Heart right ventricle (tissue), 16 donors: ENCODE measurements around the gene ERN1. TPM values are rescaled to one million over a fixed set of nuclear protein-coding genes. Genes with fewer than 3 reads are reported as not detected.

ENCODE experiments used
- ATAC-seq, 8 donors: fragments of 200-7000 bp; cut with Tn5 transposase; one replicate each; pipeline ENCODE4 v1.9.1; 2020; ENCODE audit warnings: mild to moderate bottlenecking in 8 of 8, moderate library complexity in 8 of 8, moderate number of reproducible peaks in 1 of 8
- DNase-seq, 2 donors: peaks; one replicate each; pipeline ENCODE4 v3.0.0-alpha.2; 2020
- H3K27ac ChIP-seq, 10 donors: fragments of 200-600 bp; sonication (generic) in 2 of 10; one replicate each; pipeline versions ENCODE4 v1.5.0 to v1.8.0; 2020 to 2022; ENCODE audit warnings: mild to moderate bottlenecking in 3 of 10
- H3K27me3 ChIP-seq, 7 donors: fragments of 200-600 bp; one replicate each; pipeline ENCODE4 v1.8.0; 2021 to 2022; ENCODE audit warnings: mild to moderate bottlenecking in 2 of 7
- H3K36me3 ChIP-seq, 9 donors: fragments of 200-600 bp; sonication (generic) in 1 of 9; one replicate each; pipeline versions ENCODE4 v1.5.0 to v1.8.0; 2020 to 2022; ENCODE audit warnings: mild to moderate bottlenecking in 2 of 9
- H3K4me1 ChIP-seq, 9 donors: fragments of 200-600 bp; sonication (generic) in 1 of 9; one replicate each; pipeline versions ENCODE4 v1.5.0 to v1.8.0; 2020 to 2022; ENCODE audit warnings: mild to moderate bottlenecking in 4 of 9
- H3K4me3 ChIP-seq, 10 donors: fragments of 200-600 bp; sonication (generic) in 2 of 10; one replicate each; pipeline versions ENCODE4 v1.5.0 to v1.8.0; 2020 to 2022; ENCODE audit warnings: mild to moderate bottlenecking in 7 of 10, moderate library complexity in 2 of 10
- H3K9me3 ChIP-seq, 11 donors: fragments of 200-600 bp in 10 of 11; sonication (generic) in 2 of 11; one replicate each; pipeline versions ENCODE4 v1.5.0 to v1.8.0; 2013 to 2022; ENCODE audit warnings: mild to moderate bottlenecking in 2 of 11, control low read depth in 1 of 11, moderate library complexity in 1 of 11
- WGBS, 2 donors: extraction: QIAGEN DNeasy Blood & Tissue Kit; methylation state at CpG; one replicate each; pipeline ENCODE4 v1.1.7; 2013; ENCODE audit warnings: inconsistent platforms in 1 of 2; 5-methylcytosine and 5-hydroxymethylcytosine counted together
- intact Hi-C, 10 donors: fragments of 100-400 bp; cut with DNase I; formaldehyde crosslinking; loops; one replicate each; pipeline versions ENCODE4 v1.11.1 to v1.14.2; 2022
- polyA plus RNA-seq, 2 donors: library from polyadenylated mRNA; stranded (reverse); fragments of 200-250 nt; gene quantifications; one replicate each; pipeline ENCODE4 v1.2.3, GENCODE V29; 2013
- total RNA-seq, 10 donors: library from RNA; stranded (reverse); fragmentation: NEBNext Ultra II Directional in 3 of 10; extraction: Animal tissue kit (Norgen Biotek cat#: 25700) in 3 of 10; gene quantifications; one replicate each; pipeline versions ENCODE4 v1.2.1 to v1.2.4, GENCODE V29; 2021 to 2023
- TF ChIP-seq, protein P1 (sequence below), 9 donors: fragments of 200-600 bp; sonication (generic) in 2 of 9; IDR thresholded peaks; one replicate each; pipeline versions ENCODE4 v1.5.0 to v1.8.0; 2021 to 2022; ENCODE audit warnings: antibody characterized with exemption in 9 of 9, mild to moderate bottlenecking in 5 of 9, moderate library complexity in 1 of 9
- donor health status: Arrhythmogenic right ventricular cardiomyopathy.
- donor health status: ischemic (EF 13 %, LVEDD 7.1; RV severe dilation, severe dysfunction).
- donor health status: healthy with polysubstance abuse.
- donor health status: DM: no; HTN: yes; CAD: no.
- donor health status: DM: no; HTN: no; CAD: no.
- donor health status: ischemic (EF 25% LVEDD 6.9; RV normal size, moderate dysfunction).
- donor health status: ischemic (EF 25% LVEDD 5.7; RV mildly dilated, moderate dysfunction).
- donor health status: healthy.
- donor health status: DM: yes; HTN: yes; CAD: no.
- donor health status: Ischemic cardiomyopathy.
- donor health status: ischemic (EF 35%, LVEDD 5.7; RV mildly dilated, moderate dysfunction).
- donor health status: nonischemic (EF 11% LVEDD 7.7; RV severe dilation, severe dysfunction).
- donor health status: DM: yes; HTN: yes; CAD: no.
- donor health status: PGD.
- donor health status: ischemic (EF 29% LVEDD 5.4; RV normal size, mild dysfunction).
- donor health status: nonischemic (EF 23%, LVEDD 6.1; RV moderate dilation, normal function).

Gene ERN1
- total and polyA plus RNA-seq, 12 donors, result 2.2 to 16.6 (median 7.1) TPM

DNA sequence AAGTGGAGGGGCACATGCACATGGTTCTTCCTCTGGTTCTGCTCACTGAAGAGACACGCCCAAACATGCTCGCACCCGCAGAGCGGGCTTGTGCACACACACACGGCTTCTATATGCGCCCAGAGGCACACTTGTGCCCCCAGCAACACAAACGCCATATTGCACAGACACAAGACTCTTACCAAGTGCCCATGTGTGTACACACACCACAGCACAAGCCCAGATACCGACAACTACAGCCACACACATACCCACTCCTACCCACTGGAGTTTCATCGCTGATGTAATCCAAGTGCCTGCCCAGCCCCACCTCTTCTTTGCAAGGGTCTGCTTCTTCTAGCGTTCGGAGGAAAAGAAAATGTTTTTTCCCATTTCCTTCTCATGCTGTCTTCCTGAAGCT is 138.3 kb downstream of the ERN1 start:
- peaks cover 11 to 48% (median 23%) of the 10 kb centered on the region in 9 donors for H3K4me1 ChIP-seq
- H3K27ac ChIP-seq, result no peak overlapping the region
- no peak for ATAC-seq
- no peak overlapping the region for H3K4me3 ChIP-seq
- TF ChIP-seq, protein P1, sequence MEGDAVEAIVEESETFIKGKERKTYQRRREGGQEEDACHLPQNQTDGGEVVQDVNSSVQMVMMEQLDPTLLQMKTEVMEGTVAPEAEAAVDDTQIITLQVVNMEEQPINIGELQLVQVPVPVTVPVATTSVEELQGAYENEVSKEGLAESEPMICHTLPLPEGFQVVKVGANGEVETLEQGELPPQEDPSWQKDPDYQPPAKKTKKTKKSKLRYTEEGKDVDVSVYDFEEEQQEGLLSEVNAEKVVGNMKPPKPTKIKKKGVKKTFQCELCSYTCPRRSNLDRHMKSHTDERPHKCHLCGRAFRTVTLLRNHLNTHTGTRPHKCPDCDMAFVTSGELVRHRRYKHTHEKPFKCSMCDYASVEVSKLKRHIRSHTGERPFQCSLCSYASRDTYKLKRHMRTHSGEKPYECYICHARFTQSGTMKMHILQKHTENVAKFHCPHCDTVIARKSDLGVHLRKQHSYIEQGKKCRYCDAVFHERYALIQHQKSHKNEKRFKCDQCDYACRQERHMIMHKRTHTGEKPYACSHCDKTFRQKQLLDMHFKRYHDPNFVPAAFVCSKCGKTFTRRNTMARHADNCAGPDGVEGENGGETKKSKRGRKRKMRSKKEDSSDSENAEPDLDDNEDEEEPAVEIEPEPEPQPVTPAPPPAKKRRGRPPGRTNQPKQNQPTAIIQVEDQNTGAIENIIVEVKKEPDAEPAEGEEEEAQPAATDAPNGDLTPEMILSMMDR (IDR thresholded peaks at IDR 0.05), result no peak
- H3K36me3 ChIP-seq, result no peaks in the 10 kb centered on the region
- intact Hi-C loops, result loop anchor here in 3 of 10 donors (2.0 to 5.0 kb wide), 2 partner anchors 73 to 74 kb away; partner anchors contain the start of gene GH1 (in 3 of the 3)
- peaks cover 0 to 30% (median 11%) of the 10 kb centered on the region in 7 donors for H3K27me3 ChIP-seq
- no peak for DNase-seq
- no peaks in the 10 kb centered on the region for H3K9me3 ChIP-seq
- WGBS, 2 donors, result 82 to 83% methylated on average over 11 of the region's 11 CpGs

DNA sequence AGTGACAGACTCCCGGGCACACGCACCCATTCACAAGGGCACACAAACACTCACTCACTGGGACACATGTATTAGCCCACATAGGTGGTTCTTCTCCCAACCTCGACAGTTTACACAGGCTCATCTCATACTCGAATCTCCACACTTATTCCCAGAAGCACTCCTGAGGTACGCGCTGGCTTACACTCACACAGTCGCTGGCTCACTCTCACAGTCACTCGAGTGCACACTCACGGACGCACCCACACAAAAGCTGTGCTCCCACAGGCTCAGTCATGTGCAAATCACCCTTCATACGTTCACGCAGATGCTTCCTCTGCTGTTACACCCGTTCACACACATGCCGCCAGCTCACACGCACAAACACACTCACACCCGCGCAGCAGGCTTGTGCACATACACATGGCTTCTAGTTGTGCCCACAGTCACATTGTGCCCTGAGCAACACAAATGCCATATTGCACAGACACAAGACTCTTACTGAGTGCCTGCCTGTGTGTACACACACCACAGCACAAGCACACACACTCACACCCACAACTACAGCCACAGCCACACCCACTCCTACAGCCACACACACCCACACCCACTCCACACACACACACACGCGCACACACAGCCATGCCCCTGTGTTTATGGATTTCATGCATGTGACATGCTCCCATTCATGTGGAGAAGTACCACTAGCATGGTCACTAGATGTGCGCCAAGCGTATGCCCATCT is 140.2 kb downstream of the ERN1 start:
- intact Hi-C loops, result loop anchor here in 8 of 10 donors (1.0 to 5.0 kb wide), 7 partner anchors 37 to 72 kb away; partner anchors contain the start of genes GH1 (in 5 of the 8) and CD79B (in 3 of the 8)
- Histone ChIP-seq H3K4me3 (no peak overlapping the region), H3K4me1 (peaks cover 23 to 62% (median 39%) of the 10 kb centered on the region in 9 donors), H3K9me3 (no peaks in the 10 kb centered on the region), H3K36me3 (no peaks in the 10 kb centered on the region), H3K27ac (no peak overlapping the region), H3K27me3 (peaks cover 0 to 28% (median 11%) of the 10 kb centered on the region in 7 donors)
- peak in 1 of 8 donors; percentile 6 for ATAC-seq
- no peak for DNase-seq
- TF ChIP-seq, protein P1 (IDR thresholded peaks at IDR 0.05), result no peak
- 89 to 90% methylated on average over 21 of the region's 21 CpGs for WGBS, 2 donors

Other genes starting within 250 kb of the ERN1 start
- gene GH2, start 248.2 kb downstream of the ERN1 start, total RNA-seq, result not detected
- not detected for gene GH2, start 248.2 kb downstream of the ERN1 start, polyA plus RNA-seq
- gene CSH1, start 233.6 kb downstream of the ERN1 start, total RNA-seq, result not detected
- gene CSH1, start 233.6 kb downstream of the ERN1 start, polyA plus RNA-seq, result not detected
- not detected for gene CSHL1, start 218.9 kb downstream of the ERN1 start, total RNA-seq
- not detected for gene CSHL1, start 218.9 kb downstream of the ERN1 start, polyA plus RNA-seq
- gene GH1, start 211.3 kb downstream of the ERN1 start, total RNA-seq, result not detected
- not detected for gene GH1, start 211.3 kb downstream of the ERN1 start, polyA plus RNA-seq
- gene CD79B, start 197.8 kb downstream of the ERN1 start, total RNA-seq, result 1 to 10 TPM; 2.2 to 7.8 (median 3.4) TPM
- gene CD79B, start 197.8 kb downstream of the ERN1 start, polyA plus RNA-seq, result 10 to 100 TPM in 1 of 2 donors, 1 to 10 TPM in 1; 5.8 to 11.6 TPM
- gene SCN4A, start 157.2 kb downstream of the ERN1 start, total RNA-seq, result 1 to 10 TPM in 1 of 10 donors, under 1 TPM in 9; 0.19 to 2.4 (median 0.53) TPM
- gene SCN4A, start 157.2 kb downstream of the ERN1 start, polyA plus RNA-seq, result 1 to 10 TPM in 1 of 2 donors, under 1 TPM in 1; 0.33 to 2.9 TPM
- gene PRR29, start 131.8 kb downstream of the ERN1 start, total RNA-seq, result under 1 TPM in 6 of 10 donors, not detected in 4; 0.21 to 0.44 (median 0.29) TPM
- gene PRR29, start 131.8 kb downstream of the ERN1 start, polyA plus RNA-seq, result under 1 TPM; 0.29 to 0.66 TPM
- gene ICAM2, start 109.5 kb downstream of the ERN1 start, total RNA-seq, result 10 to 100 TPM; 25.2 to 70.2 (median 32.4) TPM
- 100 to 1,000 TPM in 1 of 2 donors, 10 to 100 TPM in 1; 83.9 to 117 TPM for gene ICAM2, start 109.5 kb downstream of the ERN1 start, polyA plus RNA-seq
- gene TEX2, start 133.1 kb upstream of the ERN1 start, total RNA-seq, result 10 to 100 TPM; 44.2 to 60.5 (median 55.3) TPM
- gene TEX2, start 133.1 kb upstream of the ERN1 start, polyA plus RNA-seq, result 10 to 100 TPM; 15.9 to 22.3 TPM